Stimulated activated CD8-positive, alpha-beta memory T cell treated with anti-CD3 and anti-CD28 coated beads, Interleukin-12 subunit alpha, Interleukin-12 subunit beta, amount 100 ng/mL, for 24 hours (primary cell): ENCODE measurements around the gene SFT2D3.

Source experiments
- DNase-seq: peaks from one replicate; pipeline ENCODE4 v3.0.0-alpha.2; 2020; ENCODE audit errors: extremely low read depth

The SFT2D3 gene

DNA sequence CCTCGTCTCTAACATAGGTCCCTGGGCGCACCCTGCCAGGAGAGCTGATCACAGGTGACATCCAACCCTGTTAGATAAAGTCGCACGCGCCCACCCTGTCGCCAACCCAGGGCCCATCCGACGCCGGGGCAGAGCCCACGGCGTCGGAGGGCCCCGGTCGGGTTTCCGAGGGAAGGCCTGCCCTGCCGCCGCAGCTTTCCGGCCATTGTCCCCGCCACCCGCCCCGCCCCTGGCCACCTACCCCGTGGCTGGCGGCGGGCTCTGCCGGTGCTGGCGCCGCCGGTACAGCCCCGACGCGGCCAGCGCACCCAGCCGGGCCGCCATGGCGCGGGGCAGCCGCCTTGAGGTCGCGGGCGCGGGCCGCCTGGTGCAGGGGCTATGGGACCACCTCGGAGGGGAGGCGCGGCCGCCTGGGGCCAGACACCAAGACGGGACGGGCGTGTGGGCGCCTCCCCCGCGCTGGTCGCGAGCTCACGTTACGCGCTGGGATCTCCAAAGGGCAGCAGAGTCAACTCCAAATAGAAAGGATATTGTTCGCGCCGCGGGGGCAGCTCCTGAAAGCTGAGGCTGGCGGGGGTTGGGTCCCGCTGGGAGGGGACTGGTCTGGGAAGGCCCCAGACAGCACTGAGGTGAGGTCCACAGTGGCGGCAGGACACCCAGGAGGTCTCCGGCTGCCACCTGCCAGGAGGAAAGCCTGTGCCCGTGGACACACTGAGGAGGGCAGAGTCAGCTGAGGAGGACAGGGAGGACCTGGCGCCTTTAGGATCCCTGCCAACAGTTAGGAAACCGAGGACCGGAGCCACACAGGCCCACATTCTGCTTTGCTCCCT is 37.0 kb upstream of the SFT2D3 start:
- no peak for DNase-seq

DNA sequence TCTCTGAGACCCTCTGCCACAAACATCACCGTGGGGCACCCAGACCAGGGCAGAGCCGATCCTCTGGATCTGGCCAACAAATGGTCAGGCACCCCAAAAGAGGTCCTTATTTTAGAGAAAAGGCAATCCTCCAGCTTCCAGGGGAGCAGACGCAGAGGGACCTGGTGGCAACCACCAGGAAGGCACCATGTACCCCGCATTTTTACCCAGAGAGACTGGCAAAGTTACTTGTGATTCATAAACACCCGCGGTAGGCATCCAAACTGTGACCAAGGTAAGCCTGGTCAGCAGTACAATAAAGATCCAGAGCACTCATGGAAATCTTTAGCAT is 36.4 kb upstream of the SFT2D3 start:
- DNase-seq, result no peak

DNA sequence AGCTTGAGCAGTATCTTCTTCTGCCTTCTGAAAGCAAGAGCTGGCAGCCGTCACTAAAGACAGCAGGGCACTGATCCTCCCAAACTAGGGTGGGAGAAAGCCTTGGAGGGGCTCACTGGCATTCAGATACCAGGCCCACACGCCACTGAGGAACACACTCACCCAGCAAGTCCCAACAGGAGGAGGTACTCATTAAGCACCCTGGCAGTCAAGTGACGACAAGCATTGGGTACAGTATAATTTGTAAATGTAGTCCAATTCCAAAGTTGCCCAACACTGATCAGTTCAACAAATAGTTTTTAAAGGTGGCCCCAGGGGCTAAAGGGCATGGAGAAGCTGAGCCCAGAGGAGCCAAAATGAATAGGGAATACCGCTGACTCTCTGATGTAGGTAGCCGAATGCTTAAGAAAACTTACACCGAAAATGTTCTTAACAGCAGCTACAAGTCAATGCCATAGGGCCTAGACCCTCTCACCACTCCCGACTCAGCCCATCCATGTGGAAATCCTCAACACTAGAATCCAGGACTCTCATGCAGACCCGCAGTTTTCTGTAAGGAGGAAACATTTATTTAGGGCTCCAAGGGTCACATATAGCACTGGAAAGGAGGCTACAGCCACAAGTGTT is 35.9 kb upstream of the SFT2D3 start:
- DNase-seq, result no peak

DNA sequence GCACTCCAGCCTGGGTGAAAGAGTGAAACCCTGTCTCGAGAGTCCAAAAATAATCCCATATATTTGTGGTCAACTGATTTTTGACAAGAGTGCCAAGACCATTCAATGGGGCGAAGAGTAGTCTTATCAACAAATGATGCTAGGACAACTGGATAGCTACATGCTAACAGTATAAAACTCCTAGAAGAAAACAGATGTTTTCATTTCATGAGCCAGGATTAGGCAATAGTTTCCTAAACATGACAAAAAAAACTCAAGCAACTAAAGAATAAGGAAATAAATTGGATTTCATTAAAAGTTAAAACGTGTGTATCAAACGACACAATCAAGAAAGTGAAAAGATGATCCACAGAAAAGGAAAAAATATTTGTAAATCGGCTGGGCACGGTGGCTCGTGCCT is 32.2 kb upstream of the SFT2D3 start:
- no peak for DNase-seq

DNA sequence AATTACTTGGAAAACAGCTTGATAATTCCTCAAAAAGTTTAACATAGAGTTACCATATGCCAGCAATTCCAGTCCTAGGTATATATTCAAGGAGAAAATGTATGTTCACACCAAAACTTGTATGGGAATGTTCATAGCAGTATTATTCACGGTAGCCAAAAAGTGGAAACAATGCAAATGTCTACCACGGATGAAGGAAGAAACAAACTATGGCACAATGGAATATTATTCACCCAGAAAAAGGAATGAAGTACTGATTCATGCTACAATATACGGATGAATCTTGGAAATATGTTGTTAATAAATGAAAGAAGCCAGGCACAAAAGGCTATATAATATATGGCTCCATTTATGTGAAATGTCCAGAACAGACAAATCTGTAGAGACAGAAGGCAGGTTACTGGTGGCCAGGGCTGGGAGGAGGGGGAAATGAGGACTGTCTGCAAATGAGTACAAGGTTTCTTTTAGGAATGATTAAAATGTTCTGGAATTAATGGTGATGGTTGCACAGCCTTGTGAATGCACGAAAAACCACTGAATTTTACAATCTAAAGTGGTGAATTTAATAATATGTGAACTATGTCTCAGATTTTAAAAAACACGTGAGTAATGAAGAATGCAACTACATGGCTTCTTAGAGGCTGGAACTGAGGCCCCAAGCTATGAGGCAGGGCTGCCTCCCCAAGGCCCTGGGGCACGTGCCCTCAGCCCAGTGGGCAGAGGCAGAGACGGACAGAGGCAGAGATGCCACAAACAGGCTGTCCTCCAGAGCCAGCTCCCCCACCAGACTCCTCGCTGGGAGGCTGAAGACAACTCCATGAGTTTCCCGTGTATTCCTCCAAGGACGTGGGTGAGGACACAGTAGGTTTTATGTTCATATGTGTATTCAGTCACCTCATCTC is 31.0 kb upstream of the SFT2D3 start:
- no peak for DNase-seq

DNA sequence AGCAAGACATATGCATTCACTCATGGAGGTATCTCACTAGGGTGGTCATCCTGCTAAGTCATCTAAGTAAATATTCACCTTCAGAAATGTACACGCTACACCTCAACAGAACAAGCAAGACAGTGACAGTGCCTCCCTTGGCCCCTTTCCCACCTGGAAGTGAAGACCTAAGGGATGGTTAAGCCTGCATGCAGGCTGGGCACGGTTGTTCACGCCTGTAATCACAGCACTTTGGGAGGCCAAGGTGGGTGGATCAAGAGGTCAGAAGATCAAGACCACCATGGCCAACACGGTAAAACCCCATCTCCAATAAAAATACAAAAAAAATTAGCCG is 30.4 kb upstream of the SFT2D3 start:
- no peak for DNase-seq

DNA sequence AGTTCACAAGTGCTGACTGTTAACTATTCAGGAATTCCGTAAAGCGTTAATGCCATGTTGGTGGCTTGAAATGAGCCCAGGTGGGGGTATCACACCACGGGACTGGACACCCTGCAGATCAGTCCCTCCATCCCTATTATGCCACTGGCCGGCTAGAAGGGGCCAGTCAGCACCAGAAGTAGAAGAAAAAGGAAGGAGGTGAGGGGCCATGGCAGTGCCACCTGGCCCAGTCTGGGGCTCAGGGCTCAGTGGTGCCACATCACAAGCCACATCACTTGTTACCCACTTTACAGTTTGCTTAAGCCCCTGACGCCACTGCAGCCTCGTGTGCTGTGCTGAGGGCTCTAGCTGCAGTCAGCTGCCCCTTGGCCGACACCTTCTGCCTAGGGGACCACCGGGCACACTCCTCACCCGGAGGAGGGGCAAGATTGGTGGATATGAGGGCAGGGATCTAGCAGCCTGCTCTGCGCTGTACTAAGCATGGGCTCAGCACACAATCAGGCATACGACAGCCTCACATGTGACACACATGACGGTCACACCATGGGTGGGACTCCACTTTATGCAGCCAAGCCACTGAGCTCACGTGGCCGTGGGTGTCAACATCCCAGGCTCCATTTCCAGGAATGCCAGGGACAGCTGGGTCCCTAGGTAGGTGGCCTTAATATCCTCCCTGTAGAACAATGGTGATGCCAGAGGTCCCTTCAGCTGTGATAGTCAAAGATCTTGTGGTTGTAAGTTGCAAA is 29.6 kb upstream of the SFT2D3 start:
- no peak for DNase-seq

DNA sequence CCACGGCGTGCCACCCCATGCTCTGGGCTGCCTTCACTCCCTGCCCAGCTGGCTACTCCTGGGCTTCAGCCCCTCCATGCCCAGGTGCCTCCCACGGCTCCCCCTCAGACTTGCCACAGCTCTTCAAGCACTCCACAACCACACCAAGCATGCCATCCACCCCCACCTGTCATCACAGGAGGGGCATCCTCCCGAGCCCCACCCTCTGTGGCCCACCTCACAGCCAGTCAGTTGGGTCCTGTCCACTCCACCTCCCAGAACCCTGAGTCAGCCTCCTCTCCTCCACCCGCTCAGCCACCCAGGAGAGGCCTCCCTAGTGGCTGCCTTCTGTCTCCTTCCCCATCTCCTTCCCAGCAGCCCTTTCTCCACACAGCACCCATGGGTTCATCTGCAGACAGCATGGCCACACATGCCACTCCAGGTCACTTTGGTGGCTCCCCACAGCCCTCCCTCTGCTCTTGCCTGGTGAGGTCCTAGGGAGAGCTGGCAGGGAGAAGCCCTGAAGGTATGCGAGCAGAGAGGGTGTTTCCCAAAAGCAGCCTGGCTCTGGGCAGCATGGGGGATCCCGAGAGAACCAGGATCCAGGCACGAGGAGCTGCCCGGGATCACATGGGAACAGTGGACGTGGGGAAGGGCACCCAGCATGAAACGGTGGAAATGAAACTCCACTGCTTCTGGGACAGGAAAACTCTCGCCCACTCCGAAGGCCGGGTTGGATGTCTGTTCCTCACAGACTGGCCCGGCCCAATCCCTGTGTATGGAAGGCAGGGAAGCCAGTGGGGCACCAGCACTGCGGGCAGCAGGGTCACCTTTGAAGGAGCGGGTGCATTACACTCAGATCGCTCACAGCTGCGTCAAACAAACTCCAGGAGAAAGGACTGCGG is 28.7 kb upstream of the SFT2D3 start:
- no peak for DNase-seq

DNA sequence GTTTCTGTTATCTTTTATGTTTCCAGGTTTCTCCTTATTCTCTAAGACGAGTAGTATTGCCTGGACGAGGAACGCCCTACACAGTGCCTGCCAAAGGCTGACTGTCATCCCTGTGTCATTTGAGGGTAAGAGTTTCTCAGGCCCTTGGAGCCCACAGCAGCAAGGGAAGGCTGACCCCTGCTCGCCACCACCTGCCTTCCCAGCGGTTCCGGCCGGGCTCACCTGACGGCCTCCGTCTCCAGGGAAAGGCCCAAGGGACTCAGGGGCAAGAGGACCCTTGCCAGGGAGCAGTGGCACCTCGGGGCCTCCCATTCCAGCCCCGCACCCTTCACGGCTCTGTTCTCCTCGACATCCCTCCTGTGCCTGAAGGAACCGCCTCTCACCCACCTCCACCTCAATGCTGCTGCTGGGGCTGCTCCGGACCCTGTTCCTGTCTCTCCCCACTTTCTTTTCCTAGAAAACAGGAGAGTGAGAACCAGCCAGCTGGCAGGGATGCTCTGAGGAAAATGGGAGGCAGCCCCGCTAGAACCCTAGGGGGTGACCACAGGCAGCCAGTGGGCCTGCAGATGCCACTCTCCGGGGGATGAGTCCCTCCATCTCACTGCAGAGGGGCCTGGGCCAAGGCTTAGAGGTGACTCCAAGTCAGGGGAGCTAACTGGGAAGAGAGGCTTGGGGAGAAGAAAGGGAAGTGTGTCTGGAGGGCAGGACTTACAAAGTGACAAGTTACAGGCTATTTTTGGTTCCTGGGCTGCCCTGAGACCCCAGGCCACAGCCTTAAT is 27.8 kb upstream of the SFT2D3 start:
- no peak for DNase-seq

DNA sequence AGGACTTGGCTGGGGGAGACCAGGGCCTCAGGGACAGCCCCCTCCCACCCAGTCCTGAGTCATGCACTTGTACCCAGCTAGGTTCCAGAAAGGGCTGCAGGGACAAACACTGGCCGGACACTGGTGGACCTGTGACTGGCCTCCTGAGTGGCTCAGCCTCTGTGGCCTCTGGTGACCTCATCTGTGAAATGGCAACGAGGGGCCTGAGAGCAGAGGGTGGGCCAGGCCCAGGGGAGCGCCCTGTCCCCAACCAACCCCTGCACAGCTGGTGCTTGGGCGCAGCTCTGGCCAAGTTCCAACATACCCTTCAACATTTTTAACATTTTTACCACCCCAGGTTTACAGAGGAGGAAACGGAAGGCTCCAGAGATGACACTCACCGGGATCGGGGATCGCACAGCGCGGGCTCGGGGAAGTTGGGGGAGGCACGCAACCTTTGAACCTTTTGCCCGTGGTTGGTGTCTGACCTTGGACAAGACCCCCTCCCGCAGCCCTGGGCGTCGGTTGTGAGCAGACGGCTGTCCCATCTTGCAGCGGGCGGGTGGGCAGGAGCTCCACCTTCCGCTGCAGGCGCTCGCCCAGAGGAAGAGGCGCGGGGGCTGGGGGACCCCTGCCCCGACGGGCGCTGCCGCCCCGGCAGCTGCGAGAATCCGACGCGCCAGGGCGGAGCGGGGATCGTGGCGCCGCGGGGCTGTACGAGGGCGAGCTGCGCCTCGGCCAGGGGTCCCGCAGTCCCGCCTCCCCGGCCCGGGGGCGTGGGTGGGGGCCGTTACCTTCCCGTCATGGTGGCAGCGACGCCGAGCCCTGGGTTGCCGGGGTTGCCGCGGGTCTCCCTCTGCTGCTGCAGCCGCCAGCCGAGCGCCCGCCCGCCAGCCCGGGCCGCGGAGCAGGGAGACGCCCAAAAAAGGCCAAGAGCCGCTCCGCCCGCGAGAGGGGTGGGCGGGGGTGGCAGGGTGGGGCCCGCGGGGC is 26.8 kb upstream of the SFT2D3 start:
- no peak for DNase-seq

DNA sequence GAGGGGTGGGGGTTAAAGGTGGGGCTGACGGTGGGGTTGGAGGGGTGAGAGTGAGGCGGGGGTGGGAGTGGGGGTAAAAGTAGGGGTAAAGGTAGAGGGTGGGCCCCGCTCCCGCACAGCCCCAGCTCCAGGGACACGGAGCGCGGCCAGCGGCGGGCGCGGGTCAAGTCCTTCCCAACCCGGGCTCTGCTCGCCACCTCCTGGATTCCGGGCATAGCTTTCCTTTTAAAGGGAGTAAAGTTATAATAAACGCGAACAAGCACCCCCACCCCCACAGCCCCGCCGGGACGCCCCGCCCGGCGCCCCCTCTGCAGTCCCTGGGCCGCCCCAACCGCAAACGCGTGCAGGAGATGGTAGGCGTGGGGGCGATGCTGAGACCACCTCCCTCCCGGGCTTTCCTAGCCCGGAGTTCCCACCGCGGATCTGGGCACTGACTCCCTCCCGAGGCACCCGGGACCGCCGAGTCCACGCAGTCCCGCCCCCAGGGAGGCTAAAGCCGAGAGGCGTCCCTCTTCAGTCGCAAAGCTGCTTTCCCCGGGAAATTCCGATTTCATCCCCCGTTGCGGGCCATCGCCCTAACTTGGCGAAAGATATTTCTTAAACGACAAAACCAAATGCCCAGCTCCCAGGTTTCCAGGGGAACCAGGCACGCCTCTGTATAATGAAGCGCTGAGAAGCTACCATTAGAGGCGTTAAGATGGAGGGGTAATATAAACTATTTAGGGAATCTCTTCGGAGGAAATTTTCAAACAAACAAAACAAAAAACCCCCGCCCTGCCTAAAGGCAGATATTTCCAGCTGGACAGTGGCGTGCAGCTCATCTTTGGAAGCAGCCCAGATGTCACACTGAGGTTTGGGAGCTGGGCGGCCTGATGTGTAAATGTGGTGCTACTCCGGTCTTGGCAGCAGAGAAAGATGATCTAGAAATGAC is 25.7 kb upstream of the SFT2D3 start, which contains the start of gene LIMS2:
Gene LIMS2, minus strand, starts transcription at position 200 of the 931 bp plus-strand sequence. CDS start 506 bp downstream, outside the sequence.
- DNase-seq, result no peak

DNA sequence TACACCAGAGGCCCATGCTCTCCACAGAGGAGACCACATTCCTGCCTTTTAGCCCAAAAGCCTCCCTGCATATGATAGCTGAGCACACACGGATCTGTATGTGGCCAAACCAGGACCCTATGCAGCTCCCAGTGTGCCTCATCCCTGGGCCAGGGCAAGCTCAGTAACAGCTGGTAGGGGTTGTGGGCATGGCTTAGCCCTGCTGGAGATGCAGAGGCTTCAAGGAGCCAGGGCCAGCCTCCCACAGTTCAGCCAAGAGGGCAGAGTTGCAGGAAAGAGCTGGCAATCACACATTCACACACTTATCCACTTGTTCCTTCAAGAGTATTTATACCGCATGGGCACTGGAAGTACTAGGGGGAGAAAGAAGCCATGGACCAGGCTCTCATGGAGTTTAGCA is 24.4 kb upstream of the SFT2D3 start:
- DNase-seq, result no peak

DNA sequence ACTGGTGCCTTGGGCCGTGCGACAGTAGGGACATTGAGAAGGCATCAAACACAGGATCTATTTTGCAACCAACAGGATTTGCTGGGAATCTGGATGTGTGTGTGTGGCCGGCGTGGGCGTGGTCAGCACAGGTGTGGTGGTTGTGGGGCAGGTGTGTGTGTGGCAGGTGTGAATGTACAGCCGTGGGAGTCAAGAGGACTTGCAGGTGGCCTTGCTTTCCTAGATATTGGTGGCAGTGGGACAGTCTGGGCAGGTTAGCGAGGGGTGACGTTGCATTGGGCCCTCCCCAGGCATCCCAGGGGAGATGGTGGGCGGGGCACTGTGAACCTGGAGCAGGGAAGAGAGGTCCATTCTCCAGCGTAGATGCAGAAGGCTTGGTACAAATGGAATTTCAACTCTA is 22.8 kb upstream of the SFT2D3 start:
- DNase-seq, result no peak

DNA sequence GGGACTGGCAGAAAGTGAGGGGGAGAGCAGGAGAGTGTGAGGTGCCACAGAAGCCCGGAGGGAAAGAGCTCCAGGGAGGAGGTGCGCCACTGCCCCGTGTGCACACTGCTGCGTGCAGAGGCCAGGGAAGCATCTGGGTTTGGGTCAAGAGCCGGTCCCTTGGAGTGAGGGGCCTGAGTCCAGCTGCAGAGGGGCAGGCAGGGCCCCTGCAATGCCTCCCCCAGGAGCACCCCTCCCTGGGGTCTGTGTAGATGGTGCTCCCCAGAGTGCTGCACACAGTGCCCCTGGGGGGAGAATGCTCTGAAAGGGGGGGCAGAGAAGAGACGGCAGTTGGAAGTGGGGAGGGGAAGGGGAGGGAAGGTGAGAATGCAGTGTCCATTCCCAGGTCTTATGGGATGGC is 22.3 kb upstream of the SFT2D3 start:
- DNase-seq, result no peak

DNA sequence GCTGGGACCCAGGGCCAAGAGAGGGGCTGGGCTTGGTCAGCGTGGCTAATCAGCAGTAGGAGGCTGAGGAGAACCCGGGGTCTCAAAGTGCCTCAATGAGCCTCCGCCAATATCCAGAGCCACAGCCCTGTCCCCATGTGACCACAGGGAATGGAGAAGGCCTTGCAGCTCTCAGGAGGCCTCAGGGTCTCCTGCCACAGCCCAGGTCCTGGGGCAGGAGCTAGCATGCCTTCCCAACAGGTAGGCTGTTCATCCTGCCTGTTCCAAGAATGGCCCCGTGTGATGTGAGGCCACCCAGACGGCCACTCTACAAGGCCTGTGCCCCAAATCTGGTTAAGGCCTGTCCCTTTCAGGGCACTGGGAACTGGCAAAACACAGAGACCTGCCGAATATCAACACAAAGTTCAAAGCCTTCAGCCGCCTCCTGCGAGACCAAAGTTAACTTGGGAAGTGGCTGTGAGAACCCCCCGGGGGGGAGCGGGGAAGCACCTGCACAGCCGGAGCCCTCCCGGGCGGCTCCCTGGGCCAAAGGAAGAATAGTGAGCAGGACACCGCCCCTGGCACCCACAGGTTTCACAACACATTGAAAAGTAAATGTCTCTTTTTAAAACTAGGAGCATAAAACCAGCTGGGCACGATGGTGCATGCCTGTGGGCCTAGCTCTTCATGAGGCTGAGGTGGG is 21.5 kb upstream of the SFT2D3 start:
- DNase-seq, result no peak

DNA sequence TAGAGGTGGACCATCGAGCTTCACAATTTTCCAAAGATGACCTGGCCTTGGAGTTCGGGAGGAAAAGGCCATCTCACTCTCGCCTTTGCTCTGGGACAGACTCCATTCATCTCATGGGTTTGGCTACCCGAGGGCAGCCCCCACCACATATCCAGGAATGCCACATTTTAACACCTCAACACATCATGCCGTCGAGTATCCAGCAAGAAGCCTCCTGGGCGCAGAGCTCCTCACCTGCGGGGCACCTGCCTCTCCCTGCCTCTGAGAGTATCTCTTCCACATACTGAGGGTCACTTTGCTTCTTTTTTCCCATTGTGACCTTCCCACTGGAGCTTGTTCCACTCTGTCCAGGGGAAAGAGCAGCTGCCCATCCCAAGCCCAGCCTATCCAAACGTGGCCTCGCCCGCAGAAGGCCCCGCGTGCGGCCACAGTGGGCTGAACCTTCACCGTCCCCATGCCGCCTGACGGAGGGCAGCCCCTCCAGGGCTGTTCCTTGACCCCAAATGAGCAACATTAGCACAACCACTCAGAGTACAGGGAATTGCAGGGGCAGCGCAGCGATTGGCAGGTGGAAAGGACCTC is 20.5 kb upstream of the SFT2D3 start:
- DNase-seq, result no peak

DNA sequence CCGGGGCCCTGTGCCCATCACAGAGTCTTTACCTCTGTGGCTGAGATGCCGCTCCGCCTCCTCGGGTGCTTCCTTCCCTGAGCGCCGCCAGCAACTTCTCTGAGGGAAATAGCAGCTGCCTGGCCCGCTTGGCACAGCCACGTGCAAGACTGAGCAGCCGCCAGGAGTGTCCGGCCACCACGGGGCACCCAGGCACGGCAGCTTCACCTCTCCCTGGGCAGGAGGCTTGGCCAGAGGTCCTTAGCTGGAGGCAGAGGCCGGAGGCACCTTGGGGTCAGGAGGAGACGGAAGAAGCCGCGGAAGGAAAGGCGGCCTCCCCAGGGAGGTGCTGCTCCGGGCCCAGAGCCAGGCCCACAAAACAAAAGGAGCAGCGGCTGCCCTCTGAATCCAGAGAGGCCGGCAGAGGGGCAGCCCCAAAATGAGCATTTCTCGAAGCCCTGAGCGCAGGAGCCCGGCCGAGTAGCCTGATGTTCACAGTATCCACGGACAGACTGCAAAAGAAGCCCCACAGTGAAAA is 20.0 kb upstream of the SFT2D3 start:
- no peak for DNase-seq
